Cardiac fibroblast (primary cell): ENCODE measurements around the gene PIGW.
A peak's percentile ranks its signal among the peaks of the same experiment; 100 is the strongest.

Experiments used
- DNase-seq, 2 donors: peaks; one replicate each; pipeline versions ENCODE4 v3.0.0 to v3.0.0-alpha.2; 2010; ENCODE audit warnings: low read depth in 2 of 2
- H3K4me3 ChIP-seq, 2 donors: replicated peaks in 1 of 2; 1 replicate in 1 of 2; 2 replicates in 1 of 2; pipeline ENCODE4 v1.5.1; 2011; ENCODE audit warnings: low read depth in 2 of 2, low read length in 2 of 2, mild to moderate bottlenecking in 2 of 2, moderate library complexity in 1 of 2
- TF ChIP-seq, protein P1 (sequence below): IDR thresholded peaks from one replicate; pipeline ENCODE4 v1.5.1; 2011; ENCODE audit warnings: low read depth, mild to moderate bottlenecking, low read length, inconsistent platforms

PIGW gene

DNA sequence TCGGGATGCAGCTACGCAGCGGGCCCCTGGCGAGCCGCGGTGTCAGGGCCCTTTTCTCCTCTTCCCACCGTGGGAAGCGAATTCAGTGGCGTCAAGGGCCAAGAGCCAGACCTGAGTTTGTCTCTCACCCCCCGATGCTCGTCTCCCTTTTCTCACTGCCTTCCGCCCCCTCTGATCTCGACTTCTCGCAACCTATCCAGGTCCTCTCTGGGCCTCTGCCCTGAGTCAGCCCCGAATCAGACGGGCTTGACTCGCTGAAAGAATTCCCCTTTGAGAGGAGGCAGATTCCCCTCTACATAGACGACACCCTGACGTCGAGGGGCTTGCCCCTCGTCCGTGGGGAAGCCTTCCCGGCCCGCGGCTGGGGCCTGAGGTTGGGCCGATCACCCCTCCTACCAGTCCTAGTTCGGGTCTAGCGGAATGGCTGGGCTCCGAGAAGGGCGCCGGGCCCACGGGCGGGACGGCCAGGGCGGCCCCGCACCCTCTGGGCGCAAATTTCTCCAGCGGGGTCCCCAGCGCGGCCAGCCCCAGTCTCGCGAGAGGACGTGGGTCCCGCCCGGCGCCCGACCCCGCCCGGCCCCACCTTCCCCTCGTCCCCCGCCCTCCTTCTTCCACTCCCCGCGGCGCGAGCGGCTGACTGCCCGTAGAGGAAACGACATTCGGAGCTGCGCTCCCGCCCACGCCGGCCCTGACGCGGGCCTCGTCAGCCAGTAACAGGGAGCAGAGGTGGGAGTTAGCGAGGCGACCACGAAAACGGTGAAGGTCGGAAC lies 9.7 kb downstream of the PIGW start, which contains the start of gene GGNBP2:
GGNBP2 (plus strand) TSS at position 613 of the 770 bp plus-strand sequence. CDS start 806 bp downstream, outside the sequence.
- TF ChIP-seq, protein P1, sequence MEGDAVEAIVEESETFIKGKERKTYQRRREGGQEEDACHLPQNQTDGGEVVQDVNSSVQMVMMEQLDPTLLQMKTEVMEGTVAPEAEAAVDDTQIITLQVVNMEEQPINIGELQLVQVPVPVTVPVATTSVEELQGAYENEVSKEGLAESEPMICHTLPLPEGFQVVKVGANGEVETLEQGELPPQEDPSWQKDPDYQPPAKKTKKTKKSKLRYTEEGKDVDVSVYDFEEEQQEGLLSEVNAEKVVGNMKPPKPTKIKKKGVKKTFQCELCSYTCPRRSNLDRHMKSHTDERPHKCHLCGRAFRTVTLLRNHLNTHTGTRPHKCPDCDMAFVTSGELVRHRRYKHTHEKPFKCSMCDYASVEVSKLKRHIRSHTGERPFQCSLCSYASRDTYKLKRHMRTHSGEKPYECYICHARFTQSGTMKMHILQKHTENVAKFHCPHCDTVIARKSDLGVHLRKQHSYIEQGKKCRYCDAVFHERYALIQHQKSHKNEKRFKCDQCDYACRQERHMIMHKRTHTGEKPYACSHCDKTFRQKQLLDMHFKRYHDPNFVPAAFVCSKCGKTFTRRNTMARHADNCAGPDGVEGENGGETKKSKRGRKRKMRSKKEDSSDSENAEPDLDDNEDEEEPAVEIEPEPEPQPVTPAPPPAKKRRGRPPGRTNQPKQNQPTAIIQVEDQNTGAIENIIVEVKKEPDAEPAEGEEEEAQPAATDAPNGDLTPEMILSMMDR: no peak
- peak within 1 kb of the TSS; percentile 94 to 97 for H3K4me3 ChIP-seq
- DNase-seq: peak; percentile 90 to 94

DNA sequence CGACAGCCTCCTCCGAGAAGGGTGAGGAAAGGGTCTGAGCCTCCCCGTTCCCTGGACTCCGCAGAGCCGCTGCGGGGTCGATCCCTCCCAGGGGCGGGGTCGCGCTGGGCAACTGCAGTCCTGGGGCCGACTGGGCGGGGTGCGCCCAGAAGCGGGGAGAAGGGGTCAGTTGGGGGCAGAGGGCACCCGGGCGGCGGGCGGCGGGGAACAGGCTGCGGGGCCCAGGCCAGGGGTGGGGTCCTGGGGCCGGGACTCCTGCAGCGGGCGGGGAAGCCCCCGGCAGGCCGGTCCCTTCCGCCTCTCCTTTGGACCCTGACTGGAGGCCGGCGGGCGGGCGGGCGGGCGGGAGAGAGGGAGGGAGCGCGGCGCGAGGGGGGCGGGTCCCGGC lies 10.3 kb downstream of the PIGW start:
- peak overlapping the region; percentile 94 to 97 for H3K4me3 ChIP-seq
- TF ChIP-seq, protein P1: no peak
- no peak for DNase-seq

GRCh38 chr17:36545465-36546417 lies 11.0 kb downstream of the PIGW start:
- TF ChIP-seq, protein P1: no peak
- peak; percentile 97 to 99 for DNase-seq
- H3K4me3 ChIP-seq: peak overlapping the region; percentile 83 to 94

- H3K4me3 ChIP-seq: peak overlapping the region; percentile 83 to 94
- TF ChIP-seq, protein P1: no peak
- DNase-seq: peak; percentile 7 to 10
Observed at GRCh38 chr17:36546418-36547093, 11.8 kb downstream of the PIGW start.

- peak overlapping the region in 1 of 2 donors; percentile 94 for H3K4me3 ChIP-seq
- no peak for DNase-seq
- TF ChIP-seq, protein P1: no peak
Observed at GRCh38 chr17:36547776-36548175, 13.0 kb downstream of the PIGW start.
